ENCODE results near the gene UQCR10.
A peak's percentile ranks its signal among the peaks of the same experiment; 100 is the strongest.

Gene UQCR10

DNA sequence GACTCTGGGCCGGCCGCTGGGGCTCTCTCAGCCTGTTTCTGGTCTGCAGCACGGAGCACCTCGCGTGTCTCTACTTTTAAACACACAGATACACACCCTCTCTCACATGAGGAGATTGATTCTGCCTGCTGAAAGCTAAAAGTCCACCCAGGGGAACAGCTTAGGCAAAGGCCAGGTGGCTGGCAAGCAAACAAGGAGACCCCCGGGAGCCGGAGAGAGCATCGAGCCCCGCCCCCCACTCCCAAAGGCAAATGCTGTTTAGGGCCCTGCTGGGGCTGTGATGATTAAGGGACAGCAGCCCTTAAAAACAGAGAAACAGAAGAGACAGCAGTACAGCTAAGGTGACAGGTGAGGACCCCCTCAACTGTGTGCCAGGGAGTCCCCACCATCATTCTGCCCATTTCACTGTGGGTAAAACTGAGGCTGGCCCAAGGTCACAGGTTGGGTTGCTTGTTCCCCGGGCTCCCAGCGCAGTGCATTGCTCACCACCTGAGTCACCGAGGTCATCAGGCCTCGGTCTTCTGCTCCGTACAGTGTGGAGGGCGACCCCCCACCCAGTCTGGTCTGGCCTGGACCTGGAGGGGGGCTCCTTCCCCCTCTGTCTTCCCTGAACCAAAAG, 40.5 kb upstream of the UQCR10 start:
- H3K4me1 ChIP-seq (ENCODE audit: control insufficient read depth, insufficient read depth, low read length) = no peaks in the 10 kb centered on the region
- no peaks in the 10 kb centered on the region for H3K9me3 ChIP-seq (ENCODE audit: control insufficient read depth, low read length)
- peaks cover 5% of the 10 kb centered on the region for H3K36me3 ChIP-seq (ENCODE audit: control insufficient read depth, insufficient read depth, low read length, severe bottlenecking)
- H3K4me3 ChIP-seq (ENCODE audit: low read length) = no peak overlapping the region
- no peak overlapping the region for H3K9ac ChIP-seq (ENCODE audit: low read length)
- DNase-seq (ENCODE audit: low read depth) = no peak
- peaks cover 35% of the 10 kb centered on the region for H3K27me3 ChIP-seq (replicated peaks; ENCODE audit: control insufficient read depth, insufficient read depth, low read length)

DNA sequence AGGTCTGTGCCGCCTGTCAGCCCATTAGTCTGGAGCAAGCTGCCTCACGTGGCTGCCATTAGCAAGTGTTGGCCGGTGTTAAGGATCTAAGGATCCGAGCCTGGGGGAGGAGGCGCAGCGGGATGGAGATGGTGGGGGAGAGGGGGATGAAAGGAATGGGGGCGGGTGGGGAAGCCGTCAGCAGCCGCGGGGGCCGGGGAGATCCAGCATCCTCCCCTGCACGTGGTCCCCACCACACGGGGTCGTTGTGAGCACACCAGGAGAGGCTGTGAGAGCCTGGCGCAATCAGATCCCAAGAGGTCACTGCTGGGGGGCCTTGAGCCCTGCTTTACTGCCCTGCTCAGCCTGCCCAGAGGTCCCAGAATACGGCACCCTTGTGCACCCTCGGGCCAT, 40.0 kb upstream of the UQCR10 start:
- peak; percentile 62 for DNase-seq (ENCODE audit: low read depth)
- peaks cover 5% of the 10 kb centered on the region for H3K36me3 ChIP-seq (ENCODE audit: control insufficient read depth, insufficient read depth, low read length, severe bottlenecking)
- H3K4me1 ChIP-seq (ENCODE audit: control insufficient read depth, insufficient read depth, low read length) = no peaks in the 10 kb centered on the region
- H3K9me3 ChIP-seq (ENCODE audit: control insufficient read depth, low read length) = no peaks in the 10 kb centered on the region
- H3K4me3 ChIP-seq (ENCODE audit: low read length) = no peak overlapping the region
- H3K9ac ChIP-seq (ENCODE audit: low read length) = no peak overlapping the region
- peaks cover 35% of the 10 kb centered on the region for H3K27me3 ChIP-seq (replicated peaks; ENCODE audit: control insufficient read depth, insufficient read depth, low read length)

DNA sequence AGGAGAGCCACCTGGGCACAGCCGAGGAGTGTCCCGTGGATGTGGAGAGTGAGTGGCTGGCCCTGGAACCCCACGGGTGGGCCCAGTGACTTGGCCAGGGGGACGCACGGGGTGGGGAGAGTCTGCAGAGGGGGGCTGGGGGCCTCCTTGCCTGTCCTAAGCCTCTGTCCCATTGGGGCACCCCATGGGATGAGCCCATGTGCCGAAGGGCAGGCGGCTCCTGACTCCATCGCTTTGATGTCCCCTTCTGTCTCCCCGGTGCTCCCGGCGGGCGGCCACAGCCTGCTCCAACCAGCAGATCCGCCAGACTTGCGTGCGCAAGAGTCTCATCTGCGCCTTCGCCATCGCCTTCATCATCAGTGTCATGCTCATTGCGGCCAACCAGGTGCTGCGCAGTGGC, 38.0 kb upstream of the UQCR10 start:
- Histone ChIP-seq H3K9ac (ENCODE audit: low read length) (no peak overlapping the region), H3K36me3 (ENCODE audit: control insufficient read depth, insufficient read depth, low read length, severe bottlenecking) (peaks cover 5% of the 10 kb centered on the region), H3K27me3 (replicated peaks; ENCODE audit: control insufficient read depth, insufficient read depth, low read length) (peaks cover 17% of the 10 kb centered on the region), H3K4me3 (ENCODE audit: low read length) (no peak overlapping the region), H3K9me3 (ENCODE audit: control insufficient read depth, low read length) (no peaks in the 10 kb centered on the region), H3K4me1 (ENCODE audit: control insufficient read depth, insufficient read depth, low read length) (peaks cover 3% of the 10 kb centered on the region)
- DNase-seq (ENCODE audit: low read depth) = no peak

DNA sequence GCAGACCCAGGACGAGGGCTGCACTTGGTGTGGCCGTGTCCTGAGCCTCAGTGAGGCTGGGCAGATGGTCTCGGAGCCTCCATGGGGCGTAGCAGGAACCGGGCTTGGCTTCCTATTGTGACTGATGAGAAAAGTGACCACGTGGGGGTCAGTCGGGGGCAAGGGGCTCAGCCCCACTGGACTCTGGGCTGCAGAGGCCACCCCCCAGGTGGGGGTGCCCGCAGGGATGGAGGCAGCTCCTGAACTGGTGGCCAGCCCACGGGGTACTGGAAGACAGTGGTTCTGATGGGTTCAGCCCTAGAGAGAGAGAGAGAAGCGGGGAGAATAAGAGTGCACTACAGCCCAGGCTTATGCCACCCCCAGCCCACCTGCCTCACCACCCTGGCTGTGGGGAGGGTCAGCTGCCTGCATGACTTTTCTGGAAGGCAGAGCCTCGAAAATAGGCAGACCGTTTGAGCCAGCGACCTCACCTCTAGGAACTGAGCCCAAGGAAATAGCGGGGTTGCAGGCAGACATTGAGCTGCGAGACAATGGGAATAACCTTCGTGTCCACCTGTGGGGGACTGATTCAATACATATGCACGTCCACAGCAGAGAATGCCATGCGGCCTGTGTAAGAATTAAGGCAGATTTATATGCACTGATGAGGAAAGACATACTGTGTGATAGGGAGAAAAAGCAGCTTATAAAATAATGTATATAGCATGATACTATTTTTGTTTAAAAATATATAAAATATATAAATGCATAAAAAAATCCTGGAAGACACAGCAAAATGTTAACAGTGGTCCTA, 35.9 kb upstream of the UQCR10 start:
- DNase-seq (ENCODE audit: low read depth) = no peak
- Histone ChIP-seq H3K9ac (ENCODE audit: low read length) (no peak overlapping the region), H3K4me3 (ENCODE audit: low read length) (no peak overlapping the region), H3K9me3 (ENCODE audit: control insufficient read depth, low read length) (no peaks in the 10 kb centered on the region), H3K4me1 (ENCODE audit: control insufficient read depth, insufficient read depth, low read length) (peaks cover 3% of the 10 kb centered on the region), H3K27me3 (replicated peaks; ENCODE audit: control insufficient read depth, insufficient read depth, low read length) (no peaks in the 10 kb centered on the region), H3K36me3 (ENCODE audit: control insufficient read depth, insufficient read depth, low read length, severe bottlenecking) (peaks cover 5% of the 10 kb centered on the region)

DNA sequence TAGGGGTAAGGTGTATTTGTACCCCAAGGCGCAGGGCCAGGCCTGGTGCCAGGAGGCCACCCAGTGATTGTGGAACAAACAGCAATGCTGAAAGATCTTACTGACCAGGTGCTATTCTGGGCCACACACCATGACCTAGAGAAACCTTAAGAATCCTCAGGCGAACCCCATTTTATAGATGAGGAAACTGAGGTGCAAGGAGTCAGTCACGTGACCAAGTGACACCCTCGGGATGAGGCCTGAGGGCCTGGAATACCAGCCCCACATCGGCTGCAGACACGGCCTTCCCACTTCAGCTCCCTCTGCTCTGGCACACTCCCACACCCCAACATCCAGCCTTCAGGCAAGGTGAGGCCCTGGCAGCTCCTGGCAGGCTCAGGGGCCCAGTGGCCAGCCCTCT, 34.3 kb upstream of the UQCR10 start:
- H3K36me3 ChIP-seq (ENCODE audit: control insufficient read depth, insufficient read depth, low read length, severe bottlenecking) = peaks cover 5% of the 10 kb centered on the region
- H3K9me3 ChIP-seq (ENCODE audit: control insufficient read depth, low read length) = no peaks in the 10 kb centered on the region
- no peak overlapping the region for H3K9ac ChIP-seq (ENCODE audit: low read length)
- peaks cover 3% of the 10 kb centered on the region for H3K4me1 ChIP-seq (ENCODE audit: control insufficient read depth, insufficient read depth, low read length)
- no peaks in the 10 kb centered on the region for H3K27me3 ChIP-seq (replicated peaks; ENCODE audit: control insufficient read depth, insufficient read depth, low read length)
- H3K4me3 ChIP-seq (ENCODE audit: low read length) = no peak overlapping the region
- no peak for DNase-seq (ENCODE audit: low read depth)

DNA sequence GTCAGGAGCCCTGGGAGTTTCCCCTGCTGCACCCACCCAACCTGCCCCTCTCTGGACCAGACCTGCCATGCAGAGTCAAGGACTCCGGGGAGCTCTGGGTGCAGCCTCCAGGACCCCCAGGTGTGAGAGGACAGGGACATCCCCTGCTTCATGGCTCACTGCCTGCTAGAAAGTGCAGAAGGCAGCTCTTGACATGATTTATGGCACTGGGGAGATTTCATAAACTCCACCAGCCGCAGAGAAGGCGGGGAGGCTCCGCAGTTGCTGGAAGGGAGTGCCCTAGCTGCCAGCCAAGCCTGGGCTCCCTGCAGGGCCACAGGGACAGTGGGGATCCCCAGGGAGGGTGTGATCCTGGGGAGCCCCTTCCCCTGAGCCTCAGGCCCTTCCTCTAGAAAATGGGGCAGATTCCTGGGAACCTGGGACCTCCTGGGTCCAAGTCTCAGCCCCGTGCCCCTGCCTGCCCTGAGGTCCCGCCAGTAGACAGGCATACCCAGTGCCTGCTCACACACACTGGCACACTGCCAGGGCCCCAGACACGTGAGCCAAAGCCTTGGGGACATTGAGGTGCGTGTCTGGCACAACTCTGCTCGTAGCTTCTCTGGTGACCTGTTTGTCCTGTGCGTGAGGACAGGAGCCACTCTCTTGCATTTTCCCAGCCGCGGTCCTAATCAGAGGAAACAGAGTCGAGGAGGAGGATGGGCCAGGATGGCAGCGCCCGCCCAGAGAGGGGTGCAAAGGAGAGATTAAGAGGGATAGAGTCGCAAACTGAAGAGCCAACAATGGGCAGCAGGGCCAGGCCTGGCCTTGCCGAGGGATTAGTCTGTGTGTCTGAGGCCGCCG, 33.6 kb upstream of the UQCR10 start:
- DNase-seq (ENCODE audit: low read depth) = no peak
- peaks cover 5% of the 10 kb centered on the region for H3K36me3 ChIP-seq (ENCODE audit: control insufficient read depth, insufficient read depth, low read length, severe bottlenecking)

DNA sequence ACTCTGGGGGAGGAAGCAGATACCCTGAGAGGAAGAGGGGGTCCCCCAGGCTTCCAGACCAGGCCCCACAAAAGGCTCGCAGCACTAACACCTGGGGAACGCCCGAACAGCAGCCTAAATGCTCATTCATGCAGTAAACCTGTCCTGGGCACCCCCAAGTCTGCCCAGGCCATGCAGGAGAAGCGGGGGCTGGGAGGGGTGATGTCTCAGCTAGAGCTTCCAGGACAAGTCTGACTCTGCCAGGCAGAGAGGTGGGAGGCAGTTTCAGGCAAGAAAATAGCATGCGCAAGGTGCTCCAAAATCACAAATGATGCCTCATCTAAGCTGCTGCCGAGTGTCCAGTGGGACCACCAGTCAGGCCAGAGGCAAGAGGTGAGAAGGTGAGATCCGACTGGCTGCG, 32.8 kb upstream of the UQCR10 start:
- H3K27me3 ChIP-seq (replicated peaks; ENCODE audit: control insufficient read depth, insufficient read depth, low read length) = no peaks in the 10 kb centered on the region
- H3K4me3 ChIP-seq (ENCODE audit: low read length) = no peak overlapping the region
- no peaks in the 10 kb centered on the region for H3K9me3 ChIP-seq (ENCODE audit: control insufficient read depth, low read length)
- peaks cover 5% of the 10 kb centered on the region for H3K36me3 ChIP-seq (ENCODE audit: control insufficient read depth, insufficient read depth, low read length, severe bottlenecking)
- H3K4me1 ChIP-seq (ENCODE audit: control insufficient read depth, insufficient read depth, low read length) = peaks cover 3% of the 10 kb centered on the region
- H3K9ac ChIP-seq (ENCODE audit: low read length) = no peak overlapping the region
- DNase-seq (ENCODE audit: low read depth) = no peak

More for the DNA sequence above, 33.6 kb upstream of the UQCR10 start:
- Histone ChIP-seq H3K4me3 (ENCODE audit: low read length) (no peak overlapping the region), H3K27me3 (replicated peaks; ENCODE audit: control insufficient read depth, insufficient read depth, low read length) (no peaks in the 10 kb centered on the region), H3K9me3 (ENCODE audit: control insufficient read depth, low read length) (no peaks in the 10 kb centered on the region), H3K9ac (ENCODE audit: low read length) (no peak overlapping the region), H3K4me1 (ENCODE audit: control insufficient read depth, insufficient read depth, low read length) (peaks cover 3% of the 10 kb centered on the region)

DNA sequence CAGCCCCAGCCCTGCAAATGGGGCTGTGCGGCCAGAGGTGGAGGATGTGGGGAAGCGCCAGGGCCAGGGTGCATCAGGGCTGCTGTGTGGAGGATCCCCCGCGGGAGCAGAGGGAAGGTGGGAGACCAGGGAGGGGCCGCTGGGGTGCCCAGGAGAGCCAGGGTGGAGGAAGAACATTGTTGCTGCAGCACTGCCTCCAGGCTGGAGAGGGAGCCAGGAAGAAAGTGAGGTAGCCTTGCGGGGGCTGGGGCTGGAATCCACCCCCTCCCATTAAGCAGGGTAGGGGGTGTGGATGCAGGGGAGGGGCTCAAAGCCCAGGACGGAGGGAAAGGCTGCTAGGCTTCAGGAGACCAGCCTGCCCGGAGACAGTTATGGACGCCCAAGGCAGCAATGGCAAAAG, 32.3 kb upstream of the UQCR10 start:
- H3K9ac ChIP-seq (ENCODE audit: low read length) = no peak overlapping the region
- H3K36me3 ChIP-seq (ENCODE audit: control insufficient read depth, insufficient read depth, low read length, severe bottlenecking) = peaks cover 9% of the 10 kb centered on the region
- no peaks in the 10 kb centered on the region for H3K9me3 ChIP-seq (ENCODE audit: control insufficient read depth, low read length)
- H3K4me3 ChIP-seq (ENCODE audit: low read length) = no peak overlapping the region
- no peak for DNase-seq (ENCODE audit: low read depth)
- no peaks in the 10 kb centered on the region for H3K27me3 ChIP-seq (replicated peaks; ENCODE audit: control insufficient read depth, insufficient read depth, low read length)
- H3K4me1 ChIP-seq (ENCODE audit: control insufficient read depth, insufficient read depth, low read length) = peaks cover 3% of the 10 kb centered on the region

DNA sequence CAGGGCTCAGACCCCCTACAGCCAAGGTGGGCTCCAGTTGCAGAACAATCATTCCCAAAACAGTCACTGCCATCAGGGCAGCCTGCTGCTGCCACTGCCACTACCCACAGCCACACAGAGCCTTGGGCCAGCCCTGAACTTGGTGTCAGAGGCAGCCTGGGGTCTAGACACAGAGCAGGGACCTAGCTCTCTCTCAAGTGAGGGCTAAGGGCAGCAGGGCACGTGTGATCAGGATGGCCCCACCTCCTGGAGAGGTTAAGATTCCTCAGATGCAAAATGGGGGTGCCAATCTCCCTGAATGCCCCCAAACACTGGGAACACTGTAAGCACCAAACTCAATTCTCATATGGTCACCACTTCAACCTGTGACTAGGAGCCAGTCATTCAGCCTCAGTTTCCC, 31.8 kb upstream of the UQCR10 start:
- no peak overlapping the region for H3K4me3 ChIP-seq (ENCODE audit: low read length)
- no peak overlapping the region for H3K9ac ChIP-seq (ENCODE audit: low read length)
- no peak for DNase-seq (ENCODE audit: low read depth)
- peaks cover 3% of the 10 kb centered on the region for H3K4me1 ChIP-seq (ENCODE audit: control insufficient read depth, insufficient read depth, low read length)
- H3K27me3 ChIP-seq (replicated peaks; ENCODE audit: control insufficient read depth, insufficient read depth, low read length) = no peaks in the 10 kb centered on the region
- peaks cover 11% of the 10 kb centered on the region for H3K36me3 ChIP-seq (ENCODE audit: control insufficient read depth, insufficient read depth, low read length, severe bottlenecking)
- no peaks in the 10 kb centered on the region for H3K9me3 ChIP-seq (ENCODE audit: control insufficient read depth, low read length)

DNA sequence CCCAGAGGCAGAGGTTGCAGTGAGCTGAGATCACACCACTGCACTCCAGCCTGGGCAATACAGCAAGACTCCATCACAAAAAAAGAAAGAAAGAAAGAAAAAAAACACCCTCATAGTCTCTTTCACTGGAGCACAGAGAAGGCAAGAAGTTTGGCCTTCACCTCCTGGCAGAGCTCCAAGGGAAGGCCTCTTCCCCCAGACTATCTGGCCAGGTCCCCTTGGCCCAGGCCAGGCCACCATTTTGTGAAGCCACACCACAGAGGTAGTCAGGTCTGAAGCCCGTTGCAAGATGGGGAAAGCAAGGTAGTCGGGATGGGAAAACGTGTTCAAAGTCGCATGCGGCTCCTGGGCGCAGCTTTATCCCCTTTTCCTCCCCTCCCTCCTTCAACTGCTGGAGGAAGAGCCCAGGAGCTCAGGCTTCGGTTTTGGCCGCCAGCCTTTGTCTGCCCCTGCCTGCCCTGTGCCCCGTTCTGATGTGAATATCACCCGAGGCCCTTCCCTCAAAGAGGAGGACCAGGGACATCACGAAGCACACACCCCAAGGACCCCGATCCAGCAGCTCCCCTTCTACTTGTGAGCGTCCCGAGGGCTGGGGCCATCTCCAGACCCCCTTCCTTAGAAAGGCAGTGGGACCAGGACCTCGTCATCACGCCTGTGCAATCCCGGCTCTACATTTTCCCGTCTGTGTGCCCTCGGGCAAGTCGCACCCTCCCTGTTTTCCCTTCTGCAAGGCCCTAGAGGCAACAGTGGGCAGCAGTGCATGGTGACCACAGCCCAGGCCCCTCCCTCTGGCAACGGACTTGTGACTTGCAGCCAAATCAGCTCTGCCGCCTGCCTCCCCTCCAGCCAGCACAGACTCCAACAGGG, 29.7 kb upstream of the UQCR10 start:
- H3K27me3 ChIP-seq (replicated peaks; ENCODE audit: control insufficient read depth, insufficient read depth, low read length) = no peaks in the 10 kb centered on the region
- H3K36me3 ChIP-seq (ENCODE audit: control insufficient read depth, insufficient read depth, low read length, severe bottlenecking) = peaks cover 18% of the 10 kb centered on the region
- peaks cover 3% of the 10 kb centered on the region for H3K4me1 ChIP-seq (ENCODE audit: control insufficient read depth, insufficient read depth, low read length)
- no peaks in the 10 kb centered on the region for H3K9me3 ChIP-seq (ENCODE audit: control insufficient read depth, low read length)
- H3K9ac ChIP-seq (ENCODE audit: low read length) = no peak overlapping the region
- DNase-seq (ENCODE audit: low read depth) = no peak
- H3K4me3 ChIP-seq (ENCODE audit: low read length) = no peak overlapping the region

Measured in adipocyte (in vitro differentiated cells).